Heart left ventricle (tissue), 13 donors: ENCODE measurements around the gene MYO5A.

Experiments
- CTCF ChIP-seq, 12 donors: fragments of 200-600 bp; sonication (generic) in 4 of 12; IDR thresholded peaks; one replicate each; pipeline versions ENCODE4 v1.5.0 to v1.8.0; 2018 to 2022; ENCODE audit warnings: antibody characterized with exemption in 12 of 12, mild to moderate bottlenecking in 5 of 12
- POLR2A ChIP-seq, 2 donors: fragments of 450-650 bp; IDR thresholded peaks; one replicate each; pipeline ENCODE4 v1.6.1; 2017; ENCODE audit warnings: antibody characterized with exemption in 2 of 2, mild to moderate bottlenecking in 2 of 2, moderate library complexity in 2 of 2
- donor health status: ischemic (EF 13 %, LVEDD 7.1; RV severe dilation, severe dysfunction).
- donor health status: DM: no; HTN: yes; CAD: no.
- donor health status: DM: no; HTN: no; CAD: no.
- donor health status: ischemic (EF 25% LVEDD 6.9; RV normal size, moderate dysfunction).
- donor health status: ischemic (EF 25% LVEDD 5.7; RV mildly dilated, moderate dysfunction).
- donor health status: ischemic (EF 35%, LVEDD 5.7; RV mildly dilated, moderate dysfunction).
- donor health status: nonischemic (EF 11% LVEDD 7.7; RV severe dilation, severe dysfunction).
- donor health status: DM: yes; HTN: yes; CAD: no.
- donor health status: PGD.
- donor health status: ischemic (EF 29% LVEDD 5.4; RV normal size, mild dysfunction).
- donor health status: nonischemic (EF 23%, LVEDD 6.1; RV moderate dilation, normal function).

- TF ChIP-seq CTCF (IDR thresholded peaks at IDR 0.05) (no peak), POLR2A (IDR thresholded peaks at IDR 0.05) (no peak)
These were observed 62.5 kb downstream of the MYO5A start for GRCh38 chr15:52466134-52466701.
